ENCODE results near the gene SOX6.

The SOX6 gene

GRCh38 chr11:16173798-16174197 is 182.5 kb downstream of the SOX6 start:
- H3F3A ChIP-seq (ENCODE audit: control insufficient read depth, insufficient read depth), result no peaks in the 10 kb centered on the region

GRCh38 chr11:16171882-16172281 is 184.5 kb downstream of the SOX6 start:
- H3K4me1 ChIP-seq (ENCODE audit: control insufficient read depth, low read length), result no peaks in the 10 kb centered on the region
- H3K36me3 ChIP-seq (ENCODE audit: control insufficient read depth, low read length), result no peaks in the 10 kb centered on the region
- H4K20me1 ChIP-seq (ENCODE audit: control insufficient read depth, insufficient read depth, low read depth, low read length), result no peaks in the 10 kb centered on the region
- H3K27ac ChIP-seq (ENCODE audit: low read depth, low read length), result no peak overlapping the region
- H3K4me2 ChIP-seq (ENCODE audit: low read length), result no peak overlapping the region
- no peaks in the 10 kb centered on the region for H3K9me3 ChIP-seq (ENCODE audit: control insufficient read depth, insufficient read depth, low read length)
- H3F3A ChIP-seq (ENCODE audit: control insufficient read depth, insufficient read depth), result no peaks in the 10 kb centered on the region
- H3K4me3 ChIP-seq (ENCODE audit: low read length), result no peak overlapping the region
- H3K9me2 ChIP-seq (replicated peaks; ENCODE audit: control insufficient read depth, low read length), result no peaks in the 10 kb centered on the region; the same call in 1 of the 2 replicates
- H3K27me3 ChIP-seq (ENCODE audit: control insufficient read depth, low read length), result no peaks in the 10 kb centered on the region
- TF ChIP-seq CTCF (IDR thresholded peaks at IDR 0.05; ENCODE audit: low read depth, low read length, poor library complexity, severe bottlenecking) (no peak), EZH2phosphoT487 (IDR thresholded peaks at IDR 0.05; ENCODE audit: borderline replicate concordance, low read length) (no peak)
- no peaks in the 10 kb centered on the region for H3K79me2 ChIP-seq (ENCODE audit: control insufficient read depth, low read length)

More at GRCh38 chr11:16173798-16174197, 182.5 kb downstream of the SOX6 start:
- Histone ChIP-seq H3K79me2 (ENCODE audit: control insufficient read depth, low read length) (no peaks in the 10 kb centered on the region), H4K20me1 (ENCODE audit: control insufficient read depth, insufficient read depth, low read depth, low read length) (no peaks in the 10 kb centered on the region), H3K9me2 (replicated peaks; ENCODE audit: control insufficient read depth, low read length) (no peaks in the 10 kb centered on the region), H3K27ac (ENCODE audit: low read depth, low read length) (no peak overlapping the region), H3K27me3 (ENCODE audit: control insufficient read depth, low read length) (no peaks in the 10 kb centered on the region), H3K9me3 (ENCODE audit: control insufficient read depth, insufficient read depth, low read length) (no peaks in the 10 kb centered on the region), H3K4me1 (ENCODE audit: control insufficient read depth, low read length) (no peaks in the 10 kb centered on the region), H3K4me3 (ENCODE audit: low read length) (no peak overlapping the region), H3K36me3 (ENCODE audit: control insufficient read depth, low read length) (no peaks in the 10 kb centered on the region), H3K4me2 (ENCODE audit: low read length) (no peak overlapping the region)
- no peak for TF ChIP-seq CTCF (IDR thresholded peaks at IDR 0.05; ENCODE audit: low read depth, low read length, poor library complexity, severe bottlenecking)
- no peak for TF ChIP-seq EZH2phosphoT487 (IDR thresholded peaks at IDR 0.05; ENCODE audit: borderline replicate concordance, low read length)

GRCh38 chr11:16169956-16170847 is 186.1 kb downstream of the SOX6 start:
- Histone ChIP-seq H4K20me1 (ENCODE audit: control insufficient read depth, insufficient read depth, low read depth, low read length) (no peaks in the 10 kb centered on the region), H3K36me3 (ENCODE audit: control insufficient read depth, low read length) (no peaks in the 10 kb centered on the region), H3K27ac (ENCODE audit: low read depth, low read length) (no peak overlapping the region), H3K4me1 (ENCODE audit: control insufficient read depth, low read length) (no peaks in the 10 kb centered on the region), H3K4me2 (ENCODE audit: low read length) (no peak overlapping the region), H3K27me3 (ENCODE audit: control insufficient read depth, low read length) (no peaks in the 10 kb centered on the region), H3K79me2 (ENCODE audit: control insufficient read depth, low read length) (no peaks in the 10 kb centered on the region), H3K4me3 (ENCODE audit: low read length) (no peak overlapping the region), H3K9me2 (replicated peaks; ENCODE audit: control insufficient read depth, low read length) (no peaks in the 10 kb centered on the region; the same call in 1 of the 2 replicates), H3F3A (ENCODE audit: control insufficient read depth, insufficient read depth) (no peaks in the 10 kb centered on the region), H3K9me3 (ENCODE audit: control insufficient read depth, insufficient read depth, low read length) (no peaks in the 10 kb centered on the region)
- no peak for TF ChIP-seq CTCF (IDR thresholded peaks at IDR 0.05; ENCODE audit: low read depth, low read length, poor library complexity, severe bottlenecking)
- no peak for TF ChIP-seq EZH2phosphoT487 (IDR thresholded peaks at IDR 0.05; ENCODE audit: borderline replicate concordance, low read length)
